ENCODE measurements around the gene GDF11.

The GDF11 gene

DNA sequence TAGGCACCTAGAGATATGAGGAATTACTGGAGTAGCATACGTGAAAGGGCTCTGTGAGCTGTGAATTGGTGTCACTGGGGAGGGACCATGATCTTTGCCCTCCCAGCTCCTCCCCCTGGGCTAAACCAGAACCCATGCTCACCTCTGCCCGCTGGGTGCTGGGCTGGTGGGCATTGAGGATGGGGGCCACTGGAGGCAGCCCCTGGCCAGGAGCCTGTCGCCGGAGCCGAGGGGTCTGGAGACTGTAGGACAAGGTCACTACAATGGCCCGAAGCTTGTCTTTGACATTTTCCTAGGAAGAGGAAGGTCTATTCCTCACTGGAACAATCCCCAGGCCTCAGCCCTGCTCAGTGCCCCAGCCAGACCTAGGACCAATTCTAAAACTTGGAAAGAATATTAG is 46.8 kb upstream of the GDF11 start:
- TF ChIP-seq, protein P1, sequence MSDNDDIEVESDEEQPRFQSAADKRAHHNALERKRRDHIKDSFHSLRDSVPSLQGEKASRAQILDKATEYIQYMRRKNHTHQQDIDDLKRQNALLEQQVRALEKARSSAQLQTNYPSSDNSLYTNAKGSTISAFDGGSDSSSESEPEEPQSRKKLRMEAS (IDR thresholded peaks at IDR 0.05; ENCODE audit: low read depth, low read length) = no peak
- TF ChIP-seq POLR2A (IDR thresholded peaks at IDR 0.05; ENCODE audit: extremely low read depth, insufficient read length) (no peak), MYC (IDR thresholded peaks at IDR 0.05; ENCODE audit: low read depth, low read length) (no peak)
- TF ChIP-seq, protein P2, sequence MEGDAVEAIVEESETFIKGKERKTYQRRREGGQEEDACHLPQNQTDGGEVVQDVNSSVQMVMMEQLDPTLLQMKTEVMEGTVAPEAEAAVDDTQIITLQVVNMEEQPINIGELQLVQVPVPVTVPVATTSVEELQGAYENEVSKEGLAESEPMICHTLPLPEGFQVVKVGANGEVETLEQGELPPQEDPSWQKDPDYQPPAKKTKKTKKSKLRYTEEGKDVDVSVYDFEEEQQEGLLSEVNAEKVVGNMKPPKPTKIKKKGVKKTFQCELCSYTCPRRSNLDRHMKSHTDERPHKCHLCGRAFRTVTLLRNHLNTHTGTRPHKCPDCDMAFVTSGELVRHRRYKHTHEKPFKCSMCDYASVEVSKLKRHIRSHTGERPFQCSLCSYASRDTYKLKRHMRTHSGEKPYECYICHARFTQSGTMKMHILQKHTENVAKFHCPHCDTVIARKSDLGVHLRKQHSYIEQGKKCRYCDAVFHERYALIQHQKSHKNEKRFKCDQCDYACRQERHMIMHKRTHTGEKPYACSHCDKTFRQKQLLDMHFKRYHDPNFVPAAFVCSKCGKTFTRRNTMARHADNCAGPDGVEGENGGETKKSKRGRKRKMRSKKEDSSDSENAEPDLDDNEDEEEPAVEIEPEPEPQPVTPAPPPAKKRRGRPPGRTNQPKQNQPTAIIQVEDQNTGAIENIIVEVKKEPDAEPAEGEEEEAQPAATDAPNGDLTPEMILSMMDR (IDR thresholded peaks at IDR 0.05; ENCODE audit: low read depth, low read length) = no peak
- H3K4me3 ChIP-seq (ENCODE audit: low read depth, low read length) = no peak overlapping the region
- no peak for DNase-seq (ENCODE audit: low read depth)

DNA sequence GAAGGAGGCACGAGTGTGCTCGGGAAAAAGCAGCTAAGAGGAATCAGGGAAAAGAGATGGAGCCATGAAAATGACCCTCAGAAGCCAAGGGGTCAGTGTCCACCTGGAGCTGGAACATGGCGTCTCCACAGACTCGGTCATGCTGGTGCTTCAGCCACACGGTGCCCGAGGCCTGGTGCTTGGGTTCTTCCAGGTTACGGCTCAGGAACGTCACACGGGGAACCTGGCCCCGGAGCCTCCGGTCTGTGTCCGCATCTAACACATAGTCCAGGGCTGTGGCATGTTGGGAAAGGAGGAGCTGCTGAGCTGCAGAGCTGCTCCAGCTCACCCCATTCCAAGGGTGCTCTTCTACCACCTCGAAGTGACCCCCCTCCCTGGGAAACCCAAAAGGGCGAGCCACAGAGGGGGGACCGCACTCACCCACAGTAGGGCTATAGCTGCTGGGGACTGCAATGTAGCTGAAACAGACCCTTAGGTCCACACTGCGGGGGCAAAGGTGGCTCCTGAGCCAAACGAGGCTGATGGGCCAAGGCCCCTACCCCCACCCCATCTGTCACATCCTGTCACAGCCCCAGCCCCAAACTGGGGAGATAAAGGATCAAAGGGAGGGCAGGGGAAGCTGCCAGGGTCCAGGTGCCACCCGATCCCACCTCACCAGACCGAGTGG is 46.0 kb upstream of the GDF11 start:
- H3K4me3 ChIP-seq (ENCODE audit: low read depth, low read length) = no peak overlapping the region
- TF ChIP-seq POLR2A (IDR thresholded peaks at IDR 0.05; ENCODE audit: extremely low read depth, insufficient read length) = no peak
- TF ChIP-seq, protein P1 (IDR thresholded peaks at IDR 0.05; ENCODE audit: low read depth, low read length) = no peak
- TF ChIP-seq MYC (IDR thresholded peaks at IDR 0.05; ENCODE audit: low read depth, low read length) = no peak
- TF ChIP-seq, protein P2 (IDR thresholded peaks at IDR 0.05; ENCODE audit: low read depth, low read length) = no peak
- no peak for DNase-seq (ENCODE audit: low read depth)

DNA sequence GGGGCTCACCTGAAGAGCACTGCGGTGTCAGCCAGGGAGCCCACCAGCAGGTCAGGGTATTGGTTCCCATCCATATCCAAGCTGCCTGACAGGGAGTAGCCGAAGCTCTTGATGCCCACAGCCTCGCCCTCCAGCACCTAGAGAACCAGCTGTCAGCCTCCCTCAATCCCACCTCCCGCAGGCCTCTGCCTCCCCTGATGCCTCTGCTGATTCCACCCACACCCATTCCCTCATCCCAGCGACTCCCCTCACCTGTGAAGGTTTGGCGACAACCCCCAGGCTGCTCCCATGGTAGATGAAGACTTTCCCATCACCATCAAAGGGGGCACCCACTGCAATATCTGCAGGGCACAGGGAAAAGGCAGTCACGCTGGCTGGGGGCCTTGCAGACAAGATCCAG is 45.2 kb upstream of the GDF11 start:
- DNase-seq (ENCODE audit: low read depth) = no peak
- H3K4me3 ChIP-seq (ENCODE audit: low read depth, low read length) = no peak overlapping the region
- no peak for TF ChIP-seq MYC (IDR thresholded peaks at IDR 0.05; ENCODE audit: low read depth, low read length)
- TF ChIP-seq, protein P2 (IDR thresholded peaks at IDR 0.05; ENCODE audit: low read depth, low read length) = no peak
- TF ChIP-seq, protein P1 (IDR thresholded peaks at IDR 0.05; ENCODE audit: low read depth, low read length) = no peak
- no peak for TF ChIP-seq POLR2A (IDR thresholded peaks at IDR 0.05; ENCODE audit: extremely low read depth, insufficient read length)

DNA sequence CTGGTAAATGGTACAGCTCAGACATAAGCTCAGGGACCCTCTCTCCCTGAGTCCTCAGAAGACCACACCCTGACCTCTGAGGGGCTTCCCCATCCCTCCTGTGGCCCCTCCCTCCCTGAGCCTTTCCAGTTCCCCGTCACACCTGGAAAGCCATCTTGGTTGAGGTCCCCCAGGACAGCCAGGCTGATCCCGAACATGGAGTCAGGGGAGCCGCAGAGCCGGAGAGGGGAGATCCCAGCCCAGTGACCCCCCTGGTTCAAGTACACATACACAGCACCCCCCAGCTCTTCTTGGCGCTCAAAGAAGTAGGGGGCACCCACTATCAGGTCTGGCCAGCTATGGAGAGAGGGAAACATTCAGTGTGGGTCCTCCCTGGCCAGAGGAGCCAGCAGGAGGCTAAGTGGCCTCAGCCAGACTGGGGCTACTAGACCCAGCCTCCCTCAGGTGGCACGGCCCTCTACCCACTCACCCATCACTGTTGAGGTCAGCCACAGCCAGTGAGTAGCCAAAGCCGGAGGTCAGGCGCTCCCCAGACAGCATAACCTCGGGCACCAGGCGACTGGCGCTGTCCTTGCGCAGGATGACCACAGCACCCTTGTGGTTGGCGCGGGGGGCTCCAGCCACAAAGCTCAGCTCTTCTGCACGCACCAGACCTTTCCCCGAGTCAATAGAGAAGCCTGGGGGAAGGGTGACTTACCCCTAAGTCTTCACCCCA is 44.5 kb upstream of the GDF11 start:
- TF ChIP-seq POLR2A (IDR thresholded peaks at IDR 0.05; ENCODE audit: extremely low read depth, insufficient read length) (no peak), MYC (IDR thresholded peaks at IDR 0.05; ENCODE audit: low read depth, low read length) (no peak)
- TF ChIP-seq, protein P2 (IDR thresholded peaks at IDR 0.05; ENCODE audit: low read depth, low read length) = no peak
- TF ChIP-seq, protein P1 (IDR thresholded peaks at IDR 0.05; ENCODE audit: low read depth, low read length) = no peak

DNA sequence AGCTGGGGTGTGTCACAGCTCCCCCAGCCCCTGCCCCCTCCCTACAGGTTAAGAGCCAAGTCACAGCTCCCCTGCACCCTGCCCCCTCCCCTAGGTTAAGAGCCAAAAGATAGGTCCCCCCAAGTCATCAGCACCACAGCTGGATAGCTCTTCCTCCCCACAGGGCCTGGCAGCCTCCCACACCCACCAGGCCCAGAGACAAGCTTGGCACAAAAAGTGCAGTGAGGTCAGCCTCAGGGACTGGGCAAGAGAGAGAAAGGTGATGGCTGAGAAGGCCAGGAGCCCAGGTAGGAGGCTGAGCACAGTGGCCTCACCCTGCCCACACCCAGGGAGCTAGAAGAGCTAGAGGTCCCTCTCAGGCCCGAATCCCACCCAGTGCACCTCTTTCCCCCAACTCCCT is 44.0 kb upstream of the GDF11 start:
- DNase-seq (ENCODE audit: low read depth) = no peak
- no peak for TF ChIP-seq POLR2A (IDR thresholded peaks at IDR 0.05; ENCODE audit: extremely low read depth, insufficient read length)
- no peak overlapping the region for H3K4me3 ChIP-seq (ENCODE audit: low read depth, low read length)

More for the DNA sequence above, 44.5 kb upstream of the GDF11 start:
- no peak for DNase-seq (ENCODE audit: low read depth)
- H3K4me3 ChIP-seq (ENCODE audit: low read depth, low read length) = no peak overlapping the region

DNA sequence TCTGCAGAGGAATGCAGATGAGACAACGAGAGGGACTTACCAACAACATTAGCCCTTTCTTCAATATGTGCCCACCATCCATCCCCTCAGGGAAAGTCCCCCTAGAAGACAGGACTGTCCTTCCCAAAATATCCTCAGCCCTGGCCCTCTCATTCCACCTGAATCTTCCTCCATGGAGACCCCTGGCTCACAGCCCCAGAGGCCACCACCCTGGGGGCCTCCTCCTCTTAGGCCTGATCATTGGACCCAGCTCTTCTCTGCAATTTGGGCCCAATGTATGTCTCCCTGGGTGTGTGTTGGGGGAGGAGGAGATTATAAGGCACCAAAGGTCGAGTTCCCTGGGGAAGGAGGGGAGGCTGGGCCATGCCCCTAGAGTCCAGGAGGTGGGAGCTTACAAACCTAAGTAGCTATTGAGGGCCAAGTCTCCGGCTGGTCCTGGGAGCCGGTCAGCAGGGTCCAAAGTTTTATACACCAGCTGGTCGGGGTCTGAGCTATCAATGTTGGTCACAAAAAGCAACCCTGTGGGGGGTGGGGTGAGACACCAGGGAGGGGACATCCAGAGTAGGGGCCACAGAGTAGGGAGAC is 43.4 kb upstream of the GDF11 start:
- TF ChIP-seq, protein P1 (IDR thresholded peaks at IDR 0.05; ENCODE audit: low read depth, low read length) = no peak
- no peak for TF ChIP-seq MYC (IDR thresholded peaks at IDR 0.05; ENCODE audit: low read depth, low read length)
- TF ChIP-seq POLR2A (IDR thresholded peaks at IDR 0.05; ENCODE audit: extremely low read depth, insufficient read length) = no peak
- TF ChIP-seq, protein P2 (IDR thresholded peaks at IDR 0.05; ENCODE audit: low read depth, low read length) = no peak
- no peak for DNase-seq (ENCODE audit: low read depth)

More for the DNA sequence above, 43.4 kb upstream of the GDF11 start:
- H3K4me3 ChIP-seq (ENCODE audit: low read depth, low read length) = no peak overlapping the region

Data from NB4 (cell line).